Activated CD4-positive, alpha-beta memory T cell treated with anti-CD3 and anti-CD28 coated beads, Interleukin-2, amount 10 ng/mL, durations not matched to agents 7 days and 5 days (primary cell): Measurements from ENCODE around the gene GPR142. TPM values are rescaled to one million over a fixed set of nuclear protein-coding genes. Genes with fewer than 3 reads are reported as not detected.

Experiments
- CTCF ChIA-PET: fragments of 350-600 bp; sonication (Branson Sonifier 250); formaldehyde crosslinking; loops from one replicate; lab custom pipeline; 2021; ENCODE audit warnings: antibody characterized with exemption, inconsistent platforms; lab: Charles Lee
- POLR2A ChIA-PET: fragments of 350-600 bp; sonication (Branson Sonifier 250); formaldehyde crosslinking; loops from one replicate; lab custom pipeline; 2021; ENCODE audit warnings: antibody characterized with exemption; lab: Charles Lee
- DNase-seq: peaks from one replicate; pipeline ENCODE4 v3.0.0-alpha.2; 2020
- H3K27ac Mint-ChIP-seq: one replicate; pipeline ENCODE4 v1.8.0; 2021; ENCODE audit warnings: mild to moderate bottlenecking, mixed read lengths
- H3K27me3 Mint-ChIP-seq: one replicate; pipeline ENCODE4 v1.8.0; 2021; ENCODE audit warnings: mixed read lengths
- H3K36me3 Mint-ChIP-seq: one replicate; pipeline ENCODE4 v1.8.0; 2021; ENCODE audit warnings: low read depth, mixed read lengths
- H3K4me1 Mint-ChIP-seq: one replicate; pipeline ENCODE4 v1.8.0; 2021; ENCODE audit warnings: mixed read lengths
- H3K4me3 Mint-ChIP-seq: one replicate; pipeline ENCODE4 v1.8.0; 2021; ENCODE audit warnings: mild to moderate bottlenecking, mixed read lengths
- H3K9me3 Mint-ChIP-seq: one replicate; pipeline ENCODE4 v1.8.0; 2021; ENCODE audit warnings: mixed read lengths
- total RNA-seq, 2 experiments: library from RNA; stranded (reverse); gene quantifications; one replicate each; pipeline ENCODE4 v1.2.3, GENCODE V29; 2021

Gene GPR142
- total RNA-seq, 2 experiments from 2014 or later: 0.15 TPM; not detected in 1

DNA sequence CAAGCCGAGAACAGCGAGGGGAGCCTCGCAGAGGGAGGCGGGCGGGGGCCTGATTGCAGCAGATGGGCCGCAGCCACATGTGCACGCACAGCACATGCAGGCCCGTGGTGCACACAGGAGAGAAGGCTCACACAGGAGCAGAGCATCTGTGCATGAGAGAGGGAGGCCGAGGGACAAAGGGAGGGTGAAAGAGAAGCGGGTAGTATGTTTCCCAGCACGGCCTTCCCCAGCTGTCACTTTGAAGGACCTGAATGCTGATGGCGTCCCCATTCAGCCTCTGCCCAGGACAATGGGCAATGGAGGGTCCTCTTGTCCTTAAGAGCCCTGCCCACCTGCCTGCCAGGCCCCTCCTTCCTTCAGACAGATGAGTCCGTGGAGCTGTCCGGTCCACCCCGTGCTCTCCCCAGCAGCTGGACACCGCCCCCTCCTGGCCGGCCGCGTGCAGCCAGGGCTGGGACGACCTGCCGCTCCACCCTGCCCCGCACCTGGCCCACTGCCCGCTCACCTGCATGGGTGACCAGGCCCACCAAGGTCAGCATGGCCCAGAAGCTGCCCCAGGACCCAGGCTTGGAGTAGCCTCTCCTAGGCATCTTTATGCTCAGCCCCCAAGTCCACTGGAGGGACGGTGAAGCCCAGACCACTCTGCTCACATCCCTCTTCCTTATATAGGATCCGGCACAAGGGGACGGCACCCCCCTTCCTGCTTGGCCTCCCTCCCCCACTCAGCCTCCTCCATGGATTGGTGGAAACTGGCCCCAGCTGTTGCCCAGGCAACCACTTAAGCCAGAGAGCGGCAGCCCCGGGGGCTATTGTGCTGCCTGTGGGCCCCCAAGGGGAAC lies 5.9 kb upstream of the GPR142 start, which contains the start of gene BTBD17:
BTBD17 (minus strand) TSS at position 639 of the 839 bp plus-strand sequence; CDS start at position 590, 49 bp downstream.
- no peaks in the 10 kb centered on the region for H3K9me3 Mint-ChIP-seq
- H3K27me3 Mint-ChIP-seq: peaks cover 24% of the 10 kb centered on the region
- CTCF ChIA-PET: interaction anchor here (0.5 to 5.5 kb wide), 10 partner anchors 6 to 347 kb away, joined by 3 to 42 read pairs (median 3); partner anchors contain the start of genes CD300LB and GPR142
- no peak within 1 kb of the TSS for H3K27ac Mint-ChIP-seq
- POLR2A ChIA-PET: interaction anchor here (0.6 kb wide), 1 partner anchor 9 kb away, joined by 3 read pairs; no protein-coding TSS in a partner anchor
- H3K4me3 Mint-ChIP-seq: no peak within 1 kb of the TSS
- DNase-seq: peak; percentile 48
- H3K4me1 Mint-ChIP-seq: peaks cover 3% of the 10 kb centered on the region
- no peaks in the 10 kb centered on the region for H3K36me3 Mint-ChIP-seq

DNA sequence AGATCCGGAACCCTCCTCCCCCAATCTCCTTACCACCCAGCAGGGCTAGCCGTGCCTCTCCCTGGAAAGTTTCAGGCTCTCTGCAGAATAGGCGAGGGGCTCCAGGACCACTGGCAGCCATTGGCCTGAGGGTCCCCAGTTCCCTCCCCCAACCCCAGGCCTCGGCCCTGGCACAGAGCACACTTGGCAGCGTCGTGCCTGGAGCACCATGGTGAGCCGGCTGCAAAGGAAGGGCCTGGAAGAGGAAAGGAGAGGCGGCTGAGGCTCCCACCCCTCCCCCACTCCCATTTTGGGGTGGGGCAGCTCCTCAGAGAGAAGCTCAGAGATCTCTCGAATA lies 5.3 kb upstream of the GPR142 start:
- H3K36me3 Mint-ChIP-seq: no peaks in the 10 kb centered on the region
- H3K4me1 Mint-ChIP-seq: peaks cover 3% of the 10 kb centered on the region
- CTCF ChIA-PET: interaction anchor here (0.5 to 5.2 kb wide), 6 partner anchors 9 to 346 kb away, joined by 3 to 42 read pairs (median 4); no protein-coding TSS in a partner anchor
- no peak overlapping the region for H3K4me3 Mint-ChIP-seq
- H3K27me3 Mint-ChIP-seq: peaks cover 23% of the 10 kb centered on the region
- POLR2A ChIA-PET: interaction anchor here (0.6 to 1.1 kb wide), 2 partner anchors 8 to 102 kb away, joined by 3 read pairs; no protein-coding TSS in a partner anchor
- DNase-seq: no peak
- no peak overlapping the region for H3K27ac Mint-ChIP-seq
- H3K9me3 Mint-ChIP-seq: no peaks in the 10 kb centered on the region

DNA sequence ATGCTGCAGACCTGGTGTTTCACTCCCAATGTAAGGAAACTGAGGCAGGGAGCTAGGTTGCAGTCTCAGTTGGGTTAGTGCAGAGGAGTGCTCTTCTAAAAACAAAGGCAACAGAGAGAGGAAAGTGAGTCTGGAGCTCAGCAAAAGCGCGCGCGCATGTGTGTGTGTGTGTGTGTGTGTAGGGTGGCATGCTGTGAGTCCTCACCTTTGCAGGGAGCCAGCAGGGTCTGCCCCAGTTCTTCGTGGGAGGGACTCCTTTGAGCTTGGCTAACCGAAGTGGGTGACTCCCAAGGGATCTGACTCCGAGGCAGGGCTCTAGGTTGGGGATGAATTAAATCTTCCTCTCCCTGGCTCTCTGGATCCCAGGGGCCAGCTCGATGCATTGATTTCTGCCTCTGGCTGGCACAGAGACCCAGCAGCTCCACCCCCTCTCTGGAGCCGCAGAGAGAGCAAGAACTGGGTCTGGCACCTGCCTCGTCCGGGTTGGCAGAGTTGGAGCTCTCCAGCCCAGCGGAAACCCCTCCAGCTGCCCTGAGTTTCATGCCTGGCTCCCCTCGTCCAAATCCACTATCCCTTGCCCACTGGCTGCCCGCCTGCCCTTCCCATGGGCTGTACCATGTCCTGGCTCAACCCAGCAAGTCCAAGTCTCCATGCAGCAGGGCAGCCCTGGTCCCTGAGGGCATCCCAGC lies 4.4 kb upstream of the GPR142 start:
- Mint-ChIP-seq H3K27me3 (peaks cover 17% of the 10 kb centered on the region), H3K27ac (no peak overlapping the region), H3K9me3 (no peaks in the 10 kb centered on the region), H3K4me1 (peaks cover under 1% of the 10 kb centered on the region), H3K36me3 (no peaks in the 10 kb centered on the region), H3K4me3 (no peak overlapping the region)
- ChIA-PET POLR2A (interaction anchor here (0.8 to 1.1 kb wide), 3 partner anchors 58 to 159 kb away, joined by 3 read pairs; partner anchors contain the start of gene RPL38), CTCF (interaction anchor here (0.6 to 5.2 kb wide), 6 partner anchors 10 to 555 kb away, joined by 3 to 42 read pairs (median 4); no protein-coding TSS in a partner anchor)
- no peak for DNase-seq

DNA sequence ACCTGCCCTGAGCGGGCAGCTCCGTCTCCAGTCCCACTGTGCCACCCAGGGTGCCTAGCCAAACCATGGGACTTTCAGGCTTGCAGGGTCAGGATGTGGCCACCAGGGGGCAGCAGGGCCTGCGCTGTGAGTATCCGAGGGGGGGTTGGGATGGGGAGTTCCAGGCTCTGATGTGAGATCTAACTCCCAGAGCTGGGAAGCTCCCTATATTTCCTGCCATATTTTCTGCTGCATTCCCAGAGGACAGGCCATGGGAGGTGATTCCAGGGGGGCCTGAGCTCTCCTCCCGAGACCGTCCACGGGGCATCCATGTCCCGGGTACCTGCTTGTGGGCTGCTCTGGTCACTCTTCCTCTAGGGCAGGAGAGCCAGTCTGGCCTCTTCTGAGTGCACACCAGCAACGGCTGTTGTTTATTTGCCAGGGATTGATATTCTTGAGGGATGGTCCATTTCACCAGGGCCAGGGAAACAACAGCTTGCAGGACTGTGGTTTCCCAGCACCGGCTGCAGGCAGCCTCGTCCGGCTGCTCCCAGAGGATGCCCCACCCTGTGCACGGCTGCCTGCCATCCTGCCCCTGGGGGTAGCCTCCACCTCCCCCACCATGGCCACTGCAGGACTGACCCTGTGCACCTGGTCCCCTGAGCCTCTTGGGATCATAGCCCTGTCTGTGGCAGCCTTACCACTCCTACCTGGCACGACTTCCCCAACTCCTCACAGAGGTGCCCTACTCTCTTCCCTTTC lies 1.2 kb downstream of the GPR142 start:
- Mint-ChIP-seq H3K4me1 (peaks cover 15% of the 10 kb centered on the region), H3K4me3 (peak overlapping the region; percentile 13), H3K27me3 (peaks cover 2% of the 10 kb centered on the region), H3K9me3 (no peaks in the 10 kb centered on the region), H3K36me3 (no peaks in the 10 kb centered on the region), H3K27ac (no peak overlapping the region)
- CTCF ChIA-PET: interaction anchor here (0.7 to 6.0 kb wide), 40 partner anchors 10 to 383 kb away, joined by 3 to 77 read pairs (median 4); partner anchors contain the start of genes CD300C and TTYH2
- peak; percentile 78 for DNase-seq
- POLR2A ChIA-PET: interaction anchor here (1.2 to 2.0 kb wide), 4 partner anchors 11 to 165 kb away, joined by 3 to 10 read pairs (median 4); no protein-coding TSS in a partner anchor

DNA sequence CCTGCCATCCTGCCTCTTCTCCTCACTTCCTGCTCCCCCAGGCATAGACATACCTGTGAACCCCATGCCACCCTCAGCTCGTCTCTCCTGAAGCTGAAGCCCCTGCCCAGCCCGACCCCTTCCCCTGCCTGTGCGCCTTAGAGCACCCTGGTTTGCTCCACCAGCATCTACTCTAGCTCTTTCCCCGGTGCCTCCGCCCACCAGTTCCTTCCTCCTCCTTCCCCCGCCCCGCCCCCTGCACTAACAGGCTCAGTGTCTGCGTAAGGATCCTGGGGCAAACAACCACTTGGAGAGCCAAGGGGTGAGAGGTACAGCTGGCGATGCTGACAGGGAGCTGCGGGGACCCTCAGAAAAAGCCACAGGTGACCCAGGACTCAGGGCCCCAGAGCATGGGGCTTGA lies 1.9 kb downstream of the GPR142 start:
- DNase-seq: peak; percentile 76
- POLR2A ChIA-PET: interaction anchor here (1.0 to 2.0 kb wide), 5 partner anchors 10 to 166 kb away, joined by 3 to 10 read pairs (median 3); no protein-coding TSS in a partner anchor
- Mint-ChIP-seq H3K27ac (no peak overlapping the region), H3K4me1 (peaks cover 15% of the 10 kb centered on the region), H3K36me3 (no peaks in the 10 kb centered on the region), H3K4me3 (peak overlapping the region; percentile 21), H3K27me3 (peaks cover 4% of the 10 kb centered on the region), H3K9me3 (no peaks in the 10 kb centered on the region)
- CTCF ChIA-PET: interaction anchor here (0.6 to 6.0 kb wide), 26 partner anchors 11 to 382 kb away, joined by 3 to 77 read pairs (median 6); no protein-coding TSS in a partner anchor

DNA sequence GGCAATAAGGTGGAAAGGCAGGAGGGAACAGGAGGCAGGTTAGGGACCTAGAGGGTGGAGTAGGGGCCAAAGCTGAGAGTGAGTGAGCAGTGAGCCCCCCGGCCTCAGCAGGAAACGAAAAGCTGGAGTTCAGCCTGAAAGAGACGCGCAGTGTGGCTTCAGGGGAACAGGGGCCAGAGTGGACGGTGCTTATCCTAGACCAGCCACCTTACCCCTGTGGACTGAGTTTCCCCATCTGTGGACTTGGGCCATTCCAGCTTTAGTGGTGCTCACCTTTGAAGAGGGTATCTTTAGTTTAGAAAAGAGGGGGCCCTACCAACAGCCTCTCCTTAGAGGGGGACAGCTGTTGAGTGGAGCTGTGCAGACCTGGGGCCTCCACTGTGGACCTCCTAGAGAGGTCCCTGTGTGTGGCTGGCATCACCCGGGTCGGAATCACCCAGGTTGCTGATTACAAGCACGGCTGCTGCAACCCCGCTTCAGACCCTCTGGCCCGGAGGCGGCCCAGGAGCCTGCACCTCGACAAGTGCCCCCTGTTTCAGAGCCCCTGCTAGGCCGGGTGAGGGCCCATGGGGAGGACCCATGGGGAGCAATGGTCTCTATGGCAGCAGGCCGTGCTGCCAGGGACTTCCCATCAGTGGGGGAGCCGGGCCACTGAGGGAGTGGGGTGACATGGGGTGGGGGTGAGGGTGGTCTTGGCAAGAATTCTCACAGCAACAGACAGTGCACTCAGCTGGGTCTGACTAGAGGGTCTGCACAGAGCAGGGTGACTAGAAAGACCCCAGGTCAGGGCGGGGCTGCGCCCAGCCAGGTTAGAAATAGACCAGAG lies 2.6 kb downstream of the GPR142 start:
- H3K27ac Mint-ChIP-seq: no peak overlapping the region
- POLR2A ChIA-PET: interaction anchor here (1.0 to 2.0 kb wide), 5 partner anchors 8 to 167 kb away, joined by 3 to 10 read pairs (median 3); partner anchors contain the start of gene BTBD17
- CTCF ChIA-PET: interaction anchor here (0.6 to 6.0 kb wide), 16 partner anchors 10 to 234 kb away, joined by 3 to 77 read pairs (median 9); partner anchors contain the start of gene RPL38
- no peak overlapping the region for H3K4me3 Mint-ChIP-seq
- H3K4me1 Mint-ChIP-seq: peaks cover 15% of the 10 kb centered on the region
- H3K36me3 Mint-ChIP-seq: no peaks in the 10 kb centered on the region
- no peak for DNase-seq
- no peaks in the 10 kb centered on the region for H3K9me3 Mint-ChIP-seq
- peaks cover 5% of the 10 kb centered on the region for H3K27me3 Mint-ChIP-seq

DNA sequence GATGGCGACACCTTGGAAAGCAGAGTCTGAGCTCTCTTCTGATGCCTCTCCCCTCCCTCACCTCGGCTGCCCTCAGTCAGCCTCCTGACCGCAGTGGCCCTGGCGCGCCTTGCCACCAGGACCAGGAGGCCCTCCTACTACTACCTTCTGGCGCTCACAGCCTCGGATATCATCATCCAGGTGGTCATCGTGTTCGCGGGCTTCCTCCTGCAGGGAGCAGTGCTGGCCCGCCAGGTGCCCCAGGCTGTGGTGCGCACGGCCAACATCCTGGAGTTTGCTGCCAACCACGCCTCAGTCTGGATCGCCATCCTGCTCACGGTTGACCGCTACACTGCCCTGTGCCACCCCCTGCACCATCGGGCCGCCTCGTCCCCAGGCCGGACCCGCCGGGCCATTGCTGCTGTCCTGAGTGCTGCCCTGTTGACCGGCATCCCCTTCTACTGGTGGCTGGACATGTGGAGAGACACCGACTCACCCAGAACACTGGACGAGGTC lies 4.4 kb downstream of the GPR142 start:
- H3K4me3 Mint-ChIP-seq: no peak overlapping the region
- POLR2A ChIA-PET: no interaction called here
- CTCF ChIA-PET: no interaction called here

DNA sequence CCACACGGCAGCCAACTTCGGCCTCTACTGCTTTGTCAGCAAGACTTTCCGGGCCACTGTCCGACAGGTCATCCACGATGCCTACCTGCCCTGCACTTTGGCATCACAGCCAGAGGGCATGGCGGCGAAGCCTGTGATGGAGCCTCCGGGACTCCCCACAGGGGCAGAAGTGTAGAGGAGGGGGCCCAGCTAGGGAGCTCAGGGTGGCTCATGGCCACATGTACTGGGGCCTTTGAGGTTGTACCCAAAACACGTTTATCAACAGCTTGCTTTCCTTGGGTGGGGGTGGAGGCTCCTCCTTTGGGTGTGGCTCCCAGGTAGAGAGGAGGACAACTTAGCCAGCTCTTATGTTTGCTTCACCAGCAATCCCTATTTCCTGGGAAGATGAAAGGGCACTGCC lies 5.1 kb downstream of the GPR142 start:
- CTCF ChIA-PET: no interaction called here
- no peak overlapping the region for H3K4me3 Mint-ChIP-seq

More for the DNA sequence above, 4.4 kb downstream of the GPR142 start:
- peaks cover 5% of the 10 kb centered on the region for H3K27me3 Mint-ChIP-seq
- H3K9me3 Mint-ChIP-seq: no peaks in the 10 kb centered on the region
- peaks cover 15% of the 10 kb centered on the region for H3K4me1 Mint-ChIP-seq
- H3K36me3 Mint-ChIP-seq: no peaks in the 10 kb centered on the region
- DNase-seq: no peak
- H3K27ac Mint-ChIP-seq: no peak overlapping the region

DNA sequence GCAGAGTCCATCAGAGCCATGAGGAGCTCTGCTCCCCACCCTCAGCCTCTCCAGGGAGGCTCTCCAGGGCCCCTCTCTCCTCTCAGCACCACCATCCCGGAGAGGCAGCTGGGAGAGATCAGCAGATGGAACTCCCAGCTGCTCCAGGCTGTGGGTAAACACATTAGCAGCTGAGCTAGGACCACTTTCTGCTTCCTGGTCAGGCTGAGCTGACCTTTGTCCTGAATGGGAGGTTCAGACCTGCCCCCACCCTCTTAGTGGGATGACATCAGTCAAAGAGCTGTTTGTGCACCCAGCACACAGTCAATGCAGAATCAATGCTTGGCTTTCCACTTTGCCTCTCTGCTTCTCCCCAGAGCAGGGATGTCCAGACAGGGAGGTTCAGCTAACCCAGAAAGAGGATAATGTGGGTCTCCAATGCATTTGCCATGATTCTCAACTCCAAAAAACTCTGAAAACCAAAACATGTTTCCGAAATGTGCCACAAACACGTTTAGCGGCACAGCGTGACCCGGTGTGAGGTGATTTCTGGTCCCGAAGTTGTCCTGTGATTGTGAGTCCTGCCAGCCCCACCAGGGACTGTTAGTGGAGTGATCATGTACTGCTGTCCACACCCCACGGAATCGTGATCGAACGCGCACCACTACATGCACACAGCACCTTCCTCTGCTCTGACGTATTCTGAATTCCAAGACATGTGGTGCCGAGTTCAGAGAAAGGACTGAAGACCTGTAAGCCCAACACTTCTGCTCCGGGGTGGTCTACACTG lies 6.7 kb downstream of the GPR142 start:
- no peaks in the 10 kb centered on the region for H3K9me3 Mint-ChIP-seq
- H3K4me1 Mint-ChIP-seq: peaks cover 6% of the 10 kb centered on the region
- H3K27ac Mint-ChIP-seq: no peak overlapping the region
- H3K27me3 Mint-ChIP-seq: peaks cover 12% of the 10 kb centered on the region
- ChIA-PET CTCF (interaction anchor here (0.9 to 1.2 kb wide), 2 partner anchors 8 to 13 kb away, joined by 3 to 6 read pairs; partner anchors contain the start of gene BTBD17), POLR2A (no interaction called here)
- no peak overlapping the region for H3K4me3 Mint-ChIP-seq
- no peak for DNase-seq
- H3K36me3 Mint-ChIP-seq: no peaks in the 10 kb centered on the region

More for the DNA sequence above, 5.1 kb downstream of the GPR142 start:
- POLR2A ChIA-PET: no interaction called here
- Mint-ChIP-seq H3K4me1 (peaks cover 15% of the 10 kb centered on the region), H3K9me3 (no peaks in the 10 kb centered on the region), H3K36me3 (no peaks in the 10 kb centered on the region), H3K27ac (no peak overlapping the region), H3K27me3 (peaks cover 11% of the 10 kb centered on the region)
- DNase-seq: no peak

DNA sequence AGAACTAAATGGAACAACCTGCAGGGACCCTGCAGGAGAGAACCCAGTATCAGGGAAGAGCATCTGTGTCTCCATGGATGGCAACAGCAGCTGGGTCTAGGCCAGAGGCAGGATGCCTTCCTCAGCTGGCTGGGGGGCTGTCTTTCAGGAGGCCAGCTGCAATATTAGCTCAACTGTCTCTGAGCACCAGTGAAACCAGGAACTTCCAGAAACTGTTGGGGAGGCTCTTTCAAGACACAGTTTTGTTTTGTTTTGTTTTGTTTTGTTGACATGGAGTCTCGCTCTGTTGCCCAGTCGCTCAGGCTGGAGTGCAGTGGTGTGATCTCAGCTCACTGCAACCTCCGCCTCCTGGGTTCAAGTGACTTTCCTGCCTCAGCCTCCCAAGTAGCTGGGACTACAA lies 7.6 kb downstream of the GPR142 start:
- ChIA-PET CTCF (interaction anchor here (8.5 kb wide), 1 partner anchor 81 kb away, joined by 128 read pairs; no protein-coding TSS in a partner anchor), POLR2A (no interaction called here)
- no peaks in the 10 kb centered on the region for H3K9me3 Mint-ChIP-seq
- H3K4me1 Mint-ChIP-seq: peaks cover 6% of the 10 kb centered on the region
- DNase-seq: no peak
- H3K4me3 Mint-ChIP-seq: no peak overlapping the region
- peaks cover 10% of the 10 kb centered on the region for H3K27me3 Mint-ChIP-seq
- H3K36me3 Mint-ChIP-seq: no peaks in the 10 kb centered on the region
- no peak overlapping the region for H3K27ac Mint-ChIP-seq
